Measurements from ENCODE around the gene ST3GAL3. TPM values are rescaled to one million over a fixed set of nuclear protein-coding genes. Genes with fewer than 3 reads are reported as not detected.
"Not testable (repeated sequence)": the region's sequence is repeated elsewhere in the genome, so short reads cannot be mapped to it uniquely, and the experiment has no call there.

ST3GAL3 gene
- total and polyA plus RNA-seq, 7 donors = 7.2 to 31.4 (median 21.3) TPM

GRCh38 chr1:43776043-43776761 is 68.9 kb downstream of the ST3GAL3 start:
- Histone ChIP-seq H3K27me3 (no peaks in the 10 kb centered on the region), H3K4me3 (no peak overlapping the region), H3K27ac (no peak overlapping the region), H3K9me3 (no peaks in the 10 kb centered on the region), H3K36me3 (peaks cover 0 to 5% (median 0%) of the 10 kb centered on the region in 4 donors), H3K4me1 (peaks cover 0 to 14% (median 4%) of the 10 kb centered on the region in 4 donors)
- TF ChIP-seq POLR2A (IDR thresholded peaks at IDR 0.05) = no peak
- 95 to 96% methylated on average over 4 of the region's 4 CpGs for WGBS, 2 donors
- DNase-seq = no peak
- intact Hi-C loops (cut with DNase I) = no loop called here

GRCh38 chr1:43777916-43778315 is 70.6 kb downstream of the ST3GAL3 start:
- H3K27me3 ChIP-seq; H3K27ac ChIP-seq; H3K36me3 ChIP-seq; H3K4me3 ChIP-seq; H3K9me3 ChIP-seq; DNase-seq; intact Hi-C loops (cut with DNase I): not testable (repeated sequence)
- 97 to 98% methylated on average over 3 of the region's 3 CpGs for WGBS, 2 donors
- H3K4me1 ChIP-seq = peaks cover 0 to 15% (median 4%) of the 10 kb centered on the region in 4 donors

DNA sequence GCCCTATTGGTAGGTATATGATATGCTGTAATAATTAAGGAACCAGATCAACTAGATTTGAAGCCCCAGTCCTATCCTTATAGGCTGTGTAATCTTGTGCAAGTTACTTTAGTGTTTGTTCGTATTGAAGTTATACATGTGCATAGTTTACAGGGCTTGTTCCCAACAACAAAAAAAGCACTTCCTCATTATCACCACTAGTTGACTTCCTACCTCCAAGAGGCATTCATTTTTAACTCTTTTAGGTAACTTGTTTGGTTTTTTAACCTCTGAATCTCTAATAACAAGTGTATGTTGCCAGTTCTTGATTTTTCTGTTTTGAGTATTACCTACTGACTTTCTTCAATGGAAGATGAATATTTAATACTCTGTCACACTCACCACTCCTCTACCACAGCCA is 71.9 kb downstream of the ST3GAL3 start:
- H3K27me3 ChIP-seq = no peaks in the 10 kb centered on the region
- intact Hi-C loops (cut with DNase I) = no loop called here
- H3K9me3 ChIP-seq = no peaks in the 10 kb centered on the region
- no peak for DNase-seq
- peaks cover 0 to 22% (median 6%) of the 10 kb centered on the region in 4 donors for H3K4me1 ChIP-seq
- no peaks in the 10 kb centered on the region for H3K36me3 ChIP-seq
- no peak overlapping the region for H3K4me3 ChIP-seq
- TF ChIP-seq POLR2A (IDR thresholded peaks at IDR 0.05) (no peak), POLR2AphosphoS5 (IDR thresholded peaks at IDR 0.05) (no peak), EP300 (IDR thresholded peaks at IDR 0.05) (no peak)
- TF ChIP-seq, protein P1, sequence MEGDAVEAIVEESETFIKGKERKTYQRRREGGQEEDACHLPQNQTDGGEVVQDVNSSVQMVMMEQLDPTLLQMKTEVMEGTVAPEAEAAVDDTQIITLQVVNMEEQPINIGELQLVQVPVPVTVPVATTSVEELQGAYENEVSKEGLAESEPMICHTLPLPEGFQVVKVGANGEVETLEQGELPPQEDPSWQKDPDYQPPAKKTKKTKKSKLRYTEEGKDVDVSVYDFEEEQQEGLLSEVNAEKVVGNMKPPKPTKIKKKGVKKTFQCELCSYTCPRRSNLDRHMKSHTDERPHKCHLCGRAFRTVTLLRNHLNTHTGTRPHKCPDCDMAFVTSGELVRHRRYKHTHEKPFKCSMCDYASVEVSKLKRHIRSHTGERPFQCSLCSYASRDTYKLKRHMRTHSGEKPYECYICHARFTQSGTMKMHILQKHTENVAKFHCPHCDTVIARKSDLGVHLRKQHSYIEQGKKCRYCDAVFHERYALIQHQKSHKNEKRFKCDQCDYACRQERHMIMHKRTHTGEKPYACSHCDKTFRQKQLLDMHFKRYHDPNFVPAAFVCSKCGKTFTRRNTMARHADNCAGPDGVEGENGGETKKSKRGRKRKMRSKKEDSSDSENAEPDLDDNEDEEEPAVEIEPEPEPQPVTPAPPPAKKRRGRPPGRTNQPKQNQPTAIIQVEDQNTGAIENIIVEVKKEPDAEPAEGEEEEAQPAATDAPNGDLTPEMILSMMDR (IDR thresholded peaks at IDR 0.05) = no peak
- H3K27ac ChIP-seq = no peak overlapping the region
- 64 to 84% methylated on average over 1 of the region's 1 CpG for WGBS, 2 donors

DNA sequence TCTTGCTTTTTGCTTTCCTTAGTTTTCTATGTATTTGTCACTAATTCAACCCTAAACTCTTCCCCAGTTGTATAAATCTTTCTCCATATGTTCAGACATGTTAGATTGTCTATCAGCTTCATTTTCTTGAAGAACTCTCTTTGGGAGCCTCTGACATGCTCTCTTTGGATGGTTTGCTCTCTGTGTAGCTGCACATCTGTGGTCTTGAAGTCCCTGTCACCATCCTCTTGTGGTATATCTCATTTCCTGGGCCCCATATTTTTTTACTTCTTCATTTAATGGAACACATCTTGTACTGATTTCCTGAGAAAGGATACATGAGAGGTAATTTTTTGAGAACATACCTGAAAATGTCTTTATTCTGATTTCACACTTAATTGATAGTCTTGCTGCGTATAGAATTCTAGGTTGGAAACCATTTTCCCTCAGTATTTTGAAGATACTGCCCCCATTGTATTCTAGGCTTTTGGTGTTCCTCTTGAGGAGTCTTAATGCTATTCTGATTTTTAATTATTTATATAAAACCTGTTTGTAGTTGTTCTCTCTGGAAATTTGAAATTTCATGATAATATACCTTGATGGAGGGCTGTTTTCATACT is 72.6 kb downstream of the ST3GAL3 start:
- intact Hi-C loops (cut with DNase I) = no loop called here
- Histone ChIP-seq H3K4me1 (peaks cover 0 to 22% (median 6%) of the 10 kb centered on the region in 4 donors), H3K27me3 (no peaks in the 10 kb centered on the region), H3K27ac (no peak overlapping the region), H3K9me3 (no peaks in the 10 kb centered on the region), H3K4me3 (no peak overlapping the region), H3K36me3 (no peaks in the 10 kb centered on the region)
- 96% methylated on average over 1 of the region's 1 CpG for WGBS, 2 donors
- no peak for DNase-seq
- TF ChIP-seq POLR2A (IDR thresholded peaks at IDR 0.05) (no peak), EP300 (IDR thresholded peaks at IDR 0.05) (no peak), POLR2AphosphoS5 (IDR thresholded peaks at IDR 0.05) (no peak)
- TF ChIP-seq, protein P1 (IDR thresholded peaks at IDR 0.05) = no peak

DNA sequence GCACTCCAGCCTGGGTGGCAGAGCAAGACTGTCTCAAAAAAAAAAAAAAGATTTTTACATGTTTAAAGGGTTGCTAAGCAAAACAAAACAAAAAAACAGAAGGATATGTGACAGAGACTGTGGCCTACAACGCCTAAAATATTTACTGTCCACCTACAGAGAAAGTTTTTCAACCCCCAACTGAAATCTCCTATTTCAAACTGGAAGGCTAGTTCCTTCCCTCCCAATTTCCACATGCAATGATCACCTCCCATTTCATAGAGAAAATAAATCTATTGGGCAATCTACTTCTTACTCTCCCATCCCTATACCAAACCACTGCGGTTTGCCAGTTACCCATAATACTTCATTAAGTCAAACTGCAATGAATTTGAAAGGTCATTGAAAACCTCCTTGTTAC is 74.2 kb downstream of the ST3GAL3 start:
- WGBS, 2 donors = 85% methylated on average over 2 of the region's 2 CpGs
- Histone ChIP-seq H3K4me1 (peaks cover 0 to 23% (median 8%) of the 10 kb centered on the region in 4 donors), H3K27ac (no peak overlapping the region), H3K9me3 (no peaks in the 10 kb centered on the region), H3K36me3 (no peaks in the 10 kb centered on the region), H3K27me3 (no peaks in the 10 kb centered on the region), H3K4me3 (no peak overlapping the region)
- no peak for TF ChIP-seq POLR2A (IDR thresholded peaks at IDR 0.05)
- no peak for TF ChIP-seq POLR2AphosphoS5 (IDR thresholded peaks at IDR 0.05)
- intact Hi-C loops (cut with DNase I) = no loop called here
- no peak for DNase-seq

GRCh38 chr1:43783096-43783670 is 75.8 kb downstream of the ST3GAL3 start:
- TF ChIP-seq, protein P1 (IDR thresholded peaks at IDR 0.05) = no peak
- TF ChIP-seq POLR2A (IDR thresholded peaks at IDR 0.05) = no peak
- TF ChIP-seq EP300 (IDR thresholded peaks at IDR 0.05) = no peak
- TF ChIP-seq POLR2AphosphoS5 (IDR thresholded peaks at IDR 0.05) = no peak
- Histone ChIP-seq H3K36me3 (no peaks in the 10 kb centered on the region), H3K27ac (no peak overlapping the region), H3K4me3 (no peak overlapping the region), H3K4me1 (peaks cover 0 to 24% (median 9%) of the 10 kb centered on the region in 4 donors), H3K27me3 (no peaks in the 10 kb centered on the region), H3K9me3 (no peaks in the 10 kb centered on the region)
- intact Hi-C loops (cut with DNase I) = no loop called here
- WGBS, 2 donors = 84 to 88% methylated on average over 4 of the region's 4 CpGs
- no peak for DNase-seq
